ENCODE results near the gene BLVRB.
"Not testable (repeated sequence)": the region's sequence is repeated elsewhere in the genome, so short reads cannot be mapped to it uniquely, and the experiment has no call there.

The BLVRB gene

DNA sequence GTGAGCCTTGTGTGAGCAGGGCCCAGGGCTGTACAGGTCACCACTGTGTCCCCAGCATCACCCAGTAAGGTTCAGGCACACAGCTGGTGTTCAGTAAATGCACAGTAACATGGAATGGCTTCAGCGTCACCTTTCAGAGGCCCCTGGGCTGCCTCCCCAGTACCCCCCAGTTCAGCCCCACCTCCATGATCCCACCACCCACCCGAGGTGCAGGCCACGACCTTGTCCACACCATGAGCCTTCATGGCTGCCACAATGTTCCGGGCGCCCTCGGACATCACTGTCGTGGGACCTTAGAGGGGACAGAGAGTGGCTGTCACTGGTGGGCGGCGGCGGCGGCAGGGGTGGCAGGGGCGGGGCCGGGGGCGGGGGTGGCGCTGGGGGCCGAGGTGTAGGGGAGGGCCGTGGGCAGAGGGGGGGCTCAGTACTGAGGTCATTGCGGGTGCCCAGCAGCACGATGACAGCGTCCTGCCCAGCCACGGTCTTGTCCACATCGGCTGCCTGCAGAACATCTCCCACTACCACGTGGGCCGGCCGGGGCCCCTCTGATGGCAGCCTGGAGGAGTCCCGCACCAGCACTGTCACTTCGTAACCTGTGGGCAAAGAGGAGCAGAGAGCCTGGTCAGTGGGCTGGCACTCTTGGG is 7.5 kb downstream of the BLVRB start:
- no peak overlapping the region for H3K27ac ChIP-seq (ENCODE audit: low read length)
- H3K4me3 ChIP-seq (ENCODE audit: low read length), result no peak overlapping the region
- H3K27me3 ChIP-seq (ENCODE audit: low read depth, low read length), result no peaks in the 10 kb centered on the region
- H2AFZ ChIP-seq (ENCODE audit: low read depth, low read length), result no peak overlapping the region
- H4K20me1 ChIP-seq (ENCODE audit: insufficient read depth, low read length), result no peaks in the 10 kb centered on the region
- H3K4me2 ChIP-seq (ENCODE audit: low read length), result no peak overlapping the region
- TF ChIP-seq CTCF (IDR thresholded peaks at IDR 0.05; ENCODE audit: low read depth, low read length) (no peak), EZH2phosphoT487 (IDR thresholded peaks at IDR 0.05; ENCODE audit: low read depth) (no peak)
- H3K36me3 ChIP-seq (replicated peaks; ENCODE audit: low read depth, low read length), result peaks cover 4% of the 10 kb centered on the region
- H3K79me2 ChIP-seq (ENCODE audit: low read length), result no peaks in the 10 kb centered on the region
- peaks cover 15% of the 10 kb centered on the region for H3K4me1 ChIP-seq (ENCODE audit: low read length)
- no peaks in the 10 kb centered on the region for H3K9me3 ChIP-seq (ENCODE audit: insufficient read depth, low read length)
- no peak overlapping the region for H3K9ac ChIP-seq (ENCODE audit: low read length)

- H3K27me3 ChIP-seq (ENCODE audit: low read depth, low read length), result no peaks in the 10 kb centered on the region
- no peak overlapping the region for H3K9ac ChIP-seq (ENCODE audit: low read length)
- H3K36me3 ChIP-seq (replicated peaks; ENCODE audit: low read depth, low read length), result peaks cover 4% of the 10 kb centered on the region
- H3K4me3 ChIP-seq (ENCODE audit: low read length), result no peak overlapping the region
- no peak overlapping the region for H3K27ac ChIP-seq (ENCODE audit: low read length)
- TF ChIP-seq EZH2phosphoT487 (IDR thresholded peaks at IDR 0.05; ENCODE audit: low read depth) (no peak), CTCF (IDR thresholded peaks at IDR 0.05; ENCODE audit: low read depth, low read length) (no peak)
- no peaks in the 10 kb centered on the region for H3K9me3 ChIP-seq (ENCODE audit: insufficient read depth, low read length)
- no peaks in the 10 kb centered on the region for H4K20me1 ChIP-seq (ENCODE audit: insufficient read depth, low read length)
- H3K4me2 ChIP-seq (ENCODE audit: low read length), result no peak overlapping the region
- no peaks in the 10 kb centered on the region for H3K79me2 ChIP-seq (ENCODE audit: low read length)
- peaks cover 11% of the 10 kb centered on the region for H3K4me1 ChIP-seq (ENCODE audit: low read length)
- no peak overlapping the region for H2AFZ ChIP-seq (ENCODE audit: low read depth, low read length)
Observed at GRCh38 chr19:40457048-40457447, 8.5 kb downstream of the BLVRB start.

- not testable (repeated sequence) for H3K36me3 ChIP-seq (replicated peaks; ENCODE audit: low read depth, low read length); H3K9ac ChIP-seq (ENCODE audit: low read length); H3K4me3 ChIP-seq (ENCODE audit: low read length); H3K9me3 ChIP-seq (ENCODE audit: insufficient read depth, low read length); H4K20me1 ChIP-seq (ENCODE audit: insufficient read depth, low read length); H3K4me1 ChIP-seq (ENCODE audit: low read length); H3K27ac ChIP-seq (ENCODE audit: low read length); H3K4me2 ChIP-seq (ENCODE audit: low read length); H3K27me3 ChIP-seq (ENCODE audit: low read depth, low read length); H3K79me2 ChIP-seq (ENCODE audit: low read length); H2AFZ ChIP-seq (ENCODE audit: low read depth, low read length)
Observed at GRCh38 chr19:40453943-40454342, 11.6 kb downstream of the BLVRB start.

- H3K9me3 ChIP-seq (ENCODE audit: insufficient read depth, low read length), result no peaks in the 10 kb centered on the region
- no peak overlapping the region for H3K4me2 ChIP-seq (ENCODE audit: low read length)
- no peaks in the 10 kb centered on the region for H3K79me2 ChIP-seq (ENCODE audit: low read length)
- no peak overlapping the region for H3K4me3 ChIP-seq (ENCODE audit: low read length)
- TF ChIP-seq CTCF (IDR thresholded peaks at IDR 0.05; ENCODE audit: low read depth, low read length) (no peak), EZH2phosphoT487 (IDR thresholded peaks at IDR 0.05; ENCODE audit: low read depth) (no peak)
- peaks cover 4% of the 10 kb centered on the region for H3K36me3 ChIP-seq (replicated peaks; ENCODE audit: low read depth, low read length)
- no peak overlapping the region for H2AFZ ChIP-seq (ENCODE audit: low read depth, low read length)
- H3K27me3 ChIP-seq (ENCODE audit: low read depth, low read length), result no peaks in the 10 kb centered on the region
- no peak overlapping the region for H3K9ac ChIP-seq (ENCODE audit: low read length)
- H4K20me1 ChIP-seq (ENCODE audit: insufficient read depth, low read length), result no peaks in the 10 kb centered on the region
- H3K27ac ChIP-seq (ENCODE audit: low read length), result no peak overlapping the region
- no peaks in the 10 kb centered on the region for H3K4me1 ChIP-seq (ENCODE audit: low read length)
Observed at GRCh38 chr19:40453151-40453735, 12.3 kb downstream of the BLVRB start.
